GM12864 (cell line): ENCODE data around the gene SUMO4.

Experiments
- DNase-seq: peaks from one replicate; pipeline ENCODE4 v3.0.0-alpha.2; 2011; ENCODE audit warnings: low read depth
- H3K4me3 ChIP-seq: 2 replicates; pipeline ENCODE4 v1.5.1; 2011; ENCODE audit warnings: mild to moderate bottlenecking, low read depth, low read length, control low read depth
- TF ChIP-seq, protein P1 (sequence below): IDR thresholded peaks from 2 replicates; pipeline ENCODE4 v1.5.1; 2011; ENCODE audit warnings: low read depth, mild to moderate bottlenecking, moderate library complexity, low read length, control low read depth, inconsistent platforms; ENCODE audit errors: missing control alignments

SUMO4 gene

DNA sequence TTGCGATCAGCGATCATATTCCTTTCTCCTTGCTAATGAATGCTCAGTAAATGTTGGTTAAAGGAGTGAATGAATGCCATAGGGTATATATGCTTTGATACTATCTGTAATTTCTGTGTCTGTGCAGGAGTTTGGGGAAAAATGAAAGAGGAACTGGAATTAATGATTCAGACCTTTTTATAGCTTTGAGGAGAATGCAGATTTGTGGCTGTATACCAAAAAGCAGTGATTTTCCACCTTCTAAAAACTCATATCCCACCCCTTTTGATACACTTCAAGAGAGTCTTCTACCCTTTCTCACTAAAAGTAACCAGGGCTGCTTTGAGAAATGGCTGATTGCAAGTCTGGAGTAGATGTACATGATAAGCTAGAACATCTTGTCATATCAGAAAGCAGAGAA, 26.6 kb upstream of the SUMO4 start:
- H3K4me3 ChIP-seq, result no peak overlapping the region
- DNase-seq, result no peak
- TF ChIP-seq, protein P1, sequence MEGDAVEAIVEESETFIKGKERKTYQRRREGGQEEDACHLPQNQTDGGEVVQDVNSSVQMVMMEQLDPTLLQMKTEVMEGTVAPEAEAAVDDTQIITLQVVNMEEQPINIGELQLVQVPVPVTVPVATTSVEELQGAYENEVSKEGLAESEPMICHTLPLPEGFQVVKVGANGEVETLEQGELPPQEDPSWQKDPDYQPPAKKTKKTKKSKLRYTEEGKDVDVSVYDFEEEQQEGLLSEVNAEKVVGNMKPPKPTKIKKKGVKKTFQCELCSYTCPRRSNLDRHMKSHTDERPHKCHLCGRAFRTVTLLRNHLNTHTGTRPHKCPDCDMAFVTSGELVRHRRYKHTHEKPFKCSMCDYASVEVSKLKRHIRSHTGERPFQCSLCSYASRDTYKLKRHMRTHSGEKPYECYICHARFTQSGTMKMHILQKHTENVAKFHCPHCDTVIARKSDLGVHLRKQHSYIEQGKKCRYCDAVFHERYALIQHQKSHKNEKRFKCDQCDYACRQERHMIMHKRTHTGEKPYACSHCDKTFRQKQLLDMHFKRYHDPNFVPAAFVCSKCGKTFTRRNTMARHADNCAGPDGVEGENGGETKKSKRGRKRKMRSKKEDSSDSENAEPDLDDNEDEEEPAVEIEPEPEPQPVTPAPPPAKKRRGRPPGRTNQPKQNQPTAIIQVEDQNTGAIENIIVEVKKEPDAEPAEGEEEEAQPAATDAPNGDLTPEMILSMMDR, result no peak

DNA sequence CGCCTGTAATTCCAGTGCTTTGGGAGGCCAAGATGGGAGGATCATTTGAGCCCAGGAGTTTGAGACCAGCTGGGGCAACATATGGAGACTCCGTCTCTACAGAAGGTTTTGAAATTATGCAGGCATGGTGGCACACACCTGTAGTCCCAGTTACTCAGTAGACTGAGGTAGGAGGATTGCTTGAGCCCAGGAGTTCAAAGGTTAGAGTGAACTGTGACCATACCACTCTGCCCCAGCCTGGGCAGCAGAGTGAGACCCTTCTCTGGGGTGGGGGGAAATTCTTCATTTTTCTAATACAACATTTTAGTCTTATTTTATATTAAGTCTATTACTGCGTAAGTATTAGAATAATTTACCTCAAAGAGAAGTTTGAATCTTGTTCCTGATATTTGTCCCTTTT, 20.1 kb upstream of the SUMO4 start:
- DNase-seq, result no peak
- H3K4me3 ChIP-seq, result no peak overlapping the region
- TF ChIP-seq, protein P1, result no peak

DNA sequence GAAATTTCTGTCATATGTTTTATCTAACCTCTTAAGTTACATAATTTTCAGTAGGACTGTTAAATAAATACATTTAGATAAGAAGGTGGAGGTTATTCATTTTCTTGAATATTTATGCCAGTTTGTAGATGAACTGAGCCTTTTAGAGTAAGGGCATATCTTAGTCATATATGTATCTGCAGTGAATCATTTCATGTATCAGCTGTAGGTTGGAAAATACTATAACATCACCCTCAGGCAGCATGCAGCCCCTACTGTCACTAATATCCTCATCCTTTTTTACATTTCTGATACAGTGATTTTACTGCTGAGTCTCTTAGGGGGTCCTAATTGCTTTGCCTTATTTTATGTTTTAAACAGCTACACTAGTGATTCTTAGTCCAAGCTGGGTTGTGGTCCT, 19.5 kb upstream of the SUMO4 start:
- TF ChIP-seq, protein P1, result no peak
- H3K4me3 ChIP-seq, result no peak overlapping the region
- no peak for DNase-seq

DNA sequence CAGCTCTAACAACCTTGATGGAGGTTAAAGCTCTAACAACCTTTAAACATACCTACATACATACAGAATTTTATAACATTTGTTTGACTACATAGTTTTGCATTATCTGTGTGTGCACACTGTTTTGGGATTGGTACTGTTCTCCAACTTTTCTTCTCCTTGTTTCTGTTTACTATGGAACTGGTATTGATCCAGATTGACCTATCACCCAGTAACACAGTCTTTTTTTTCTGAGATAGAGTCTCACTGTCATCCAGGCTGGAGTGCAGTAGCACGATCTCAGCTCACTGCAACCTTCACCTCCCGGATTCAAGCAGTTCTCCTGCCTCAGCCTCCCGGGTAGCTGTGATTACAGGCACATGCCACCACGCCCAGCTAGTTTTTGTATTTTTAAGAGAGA, 16.7 kb upstream of the SUMO4 start:
- H3K4me3 ChIP-seq, result no peak overlapping the region
- DNase-seq, result no peak
- TF ChIP-seq, protein P1, result no peak

DNA sequence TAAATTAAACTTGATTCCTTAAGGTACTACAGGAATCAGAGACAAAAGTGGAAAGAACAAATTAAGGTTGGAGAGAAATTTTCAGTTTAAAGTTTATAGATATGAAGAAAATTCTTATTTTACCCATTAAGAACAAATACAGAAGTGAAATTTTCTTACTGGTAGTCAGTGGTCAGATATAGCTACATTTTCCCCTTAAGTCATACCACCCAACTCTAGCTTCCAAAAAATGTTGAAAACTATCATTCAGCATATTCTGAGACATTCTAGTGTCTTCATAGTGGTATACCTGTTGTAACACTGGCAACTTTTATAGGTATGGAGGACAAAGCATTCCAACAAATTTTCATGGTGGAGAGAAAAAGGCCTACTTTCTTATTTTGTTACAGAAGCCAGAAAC, 15.6 kb upstream of the SUMO4 start:
- no peak for DNase-seq
- TF ChIP-seq, protein P1, result no peak
- H3K4me3 ChIP-seq, result no peak overlapping the region

DNA sequence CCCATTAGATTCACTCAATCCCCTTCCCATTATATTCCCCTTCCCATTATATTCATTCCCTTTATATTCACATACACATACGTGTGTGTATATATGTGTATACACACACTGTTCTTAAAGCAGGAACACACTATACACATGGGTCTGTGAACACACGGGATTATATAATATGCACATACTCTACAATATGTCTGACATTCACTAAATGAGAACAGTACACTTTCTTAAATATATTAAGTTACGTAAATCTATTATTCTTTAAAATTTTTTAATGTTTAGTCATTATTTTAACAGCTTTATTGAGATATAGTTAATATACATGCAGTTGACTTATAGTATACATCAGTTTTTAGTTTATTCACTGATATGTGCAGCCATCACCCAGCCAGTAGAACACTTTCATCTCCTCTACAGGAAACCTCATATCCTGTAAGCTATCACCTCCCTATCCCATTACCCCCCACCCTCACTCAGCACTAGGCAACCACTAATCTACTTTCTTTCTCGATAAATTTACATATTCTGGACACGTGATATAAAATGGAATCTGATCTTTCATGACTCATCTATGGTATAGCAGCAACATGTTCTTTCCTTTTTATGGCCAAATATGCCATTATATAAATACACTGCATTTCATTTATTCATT, 13.9 kb upstream of the SUMO4 start:
- no peak overlapping the region for H3K4me3 ChIP-seq
- DNase-seq, result no peak
- TF ChIP-seq, protein P1, result no peak

DNA sequence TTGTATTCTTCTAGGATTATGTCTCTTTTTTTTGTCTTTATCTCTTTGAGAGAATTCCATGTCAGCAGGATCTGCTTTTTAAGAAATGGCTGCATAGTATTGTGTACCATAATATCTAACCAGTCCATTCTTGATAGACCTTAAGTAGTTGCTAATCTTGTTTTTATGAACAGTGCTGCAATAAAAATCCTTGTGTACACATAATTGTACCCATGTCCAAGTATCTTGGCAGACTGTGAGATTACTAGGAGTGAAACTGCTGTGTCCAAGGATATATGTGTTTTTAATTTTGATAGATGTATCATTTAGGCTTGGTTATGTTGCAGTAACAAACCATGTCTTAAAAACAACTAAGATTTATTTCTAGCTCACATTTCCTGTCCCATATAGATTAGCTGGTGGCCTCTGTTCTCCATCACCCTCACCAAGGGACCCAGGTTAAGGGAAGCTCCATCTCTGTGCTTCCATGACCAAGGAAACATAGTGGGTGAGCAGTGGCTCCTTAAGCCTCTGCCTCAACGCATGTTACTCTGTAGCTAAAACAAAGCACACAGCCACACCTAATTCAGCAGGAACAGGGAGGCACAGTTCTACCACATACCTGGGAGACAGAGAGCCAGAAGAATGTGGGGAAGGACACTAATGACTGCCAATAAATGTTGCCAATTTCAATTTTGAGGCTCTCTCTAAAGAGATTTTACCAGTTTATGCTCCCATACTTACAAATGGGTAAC, 12.1 kb upstream of the SUMO4 start:
- DNase-seq, result no peak
- TF ChIP-seq, protein P1, result no peak
- no peak overlapping the region for H3K4me3 ChIP-seq
